GM19372 (cell line): Measurements from ENCODE around the gene RPS6KB2.
A peak's percentile ranks its signal among the peaks of the same experiment; 100 is the strongest.

Source experiments
- ATAC-seq: cut with Tn5 transposase; IDR thresholded peaks from one replicate; pipeline ENCODE4 v1.9.1; 2021; ENCODE audit warnings: mild to moderate bottlenecking, low read depth, moderate library complexity; ENCODE audit not compliant: unreplicated experiment

Gene RPS6KB2

GRCh38 chr11:67409781-67410368 lies 18.4 kb upstream of the RPS6KB2 start:
- no peak for ATAC-seq

GRCh38 chr11:67410369-67410831 lies 17.9 kb upstream of the RPS6KB2 start:
- no peak for ATAC-seq

- ATAC-seq, result no peak
These were observed 17.1 kb upstream of the RPS6KB2 start for GRCh38 chr11:67410984-67411784.

- ATAC-seq, result no peak
These were observed 16.5 kb upstream of the RPS6KB2 start for GRCh38 chr11:67411785-67412152.

- no peak for ATAC-seq
These were observed 15.7 kb upstream of the RPS6KB2 start for GRCh38 chr11:67412495-67413179.

GRCh38 chr11:67413266-67413849 lies 14.9 kb upstream of the RPS6KB2 start:
- ATAC-seq, result no peak

GRCh38 chr11:67415501-67416304 lies 12.6 kb upstream of the RPS6KB2 start, which contains the start of gene CARNS1:
TSS of gene CARNS1 (plus strand) at chr11:67415678. CDS start at chr11:67416200, 522 bp downstream.
- no peak for ATAC-seq

- no peak for ATAC-seq
These were observed 11.6 kb upstream of the RPS6KB2 start for GRCh38 chr11:67416416-67417335.

GRCh38 chr11:67417425-67417824 lies 10.9 kb upstream of the RPS6KB2 start:
- no peak for ATAC-seq

GRCh38 chr11:67418476-67419281 lies 9.6 kb upstream of the RPS6KB2 start:
- ATAC-seq, result no peak

GRCh38 chr11:67419325-67420049 lies 8.8 kb upstream of the RPS6KB2 start:
- no peak for ATAC-seq

GRCh38 chr11:67420147-67420645 lies 8.1 kb upstream of the RPS6KB2 start:
- ATAC-seq, result no peak

GRCh38 chr11:67420646-67421429 lies 7.5 kb upstream of the RPS6KB2 start:
- peak; percentile 85 for ATAC-seq

GRCh38 chr11:67421430-67422031 lies 6.8 kb upstream of the RPS6KB2 start:
- ATAC-seq, result no peak

- no peak for ATAC-seq
These were observed 5.4 kb upstream of the RPS6KB2 start for GRCh38 chr11:67422891-67423290.

GRCh38 chr11:67423466-67423865 lies 4.8 kb upstream of the RPS6KB2 start:
- ATAC-seq, result no peak
